HG03095 (cell line): Measurements from ENCODE around the gene MAEA.
"Not testable (repeated sequence)": the region's sequence is repeated elsewhere in the genome, so short reads cannot be mapped to it uniquely, and the experiment has no call there.

Source experiments
- ATAC-seq: cut with Tn5 transposase; IDR thresholded peaks from one replicate; pipeline ENCODE4 v1.9.1; 2021; ENCODE audit warnings: moderate library complexity; ENCODE audit not compliant: unreplicated experiment

Gene MAEA

GRCh38 chr4:1318488-1319213 lies 29.0 kb downstream of the MAEA start:
- no peak for ATAC-seq

- no peak for ATAC-seq
Observed at GRCh38 chr4:1321486-1321885, 31.8 kb downstream of the MAEA start.

- no peak for ATAC-seq
Observed at GRCh38 chr4:1321946-1322650, 32.4 kb downstream of the MAEA start.

- ATAC-seq = no peak
Observed at GRCh38 chr4:1323280-1323634, 33.6 kb downstream of the MAEA start.

- no peak for ATAC-seq
Observed at GRCh38 chr4:1323635-1324442, 34.1 kb downstream of the MAEA start.

- ATAC-seq = not testable (repeated sequence)
Observed at GRCh38 chr4:1324443-1325175, 34.9 kb downstream of the MAEA start.

GRCh38 chr4:1325176-1325480 lies 35.4 kb downstream of the MAEA start:
- no peak for ATAC-seq

GRCh38 chr4:1325681-1326635 lies 36.3 kb downstream of the MAEA start:
- ATAC-seq = no peak

GRCh38 chr4:1326751-1327525 lies 37.2 kb downstream of the MAEA start:
- ATAC-seq = no peak

GRCh38 chr4:1327526-1328266 lies 38.0 kb downstream of the MAEA start:
- ATAC-seq = no peak

- ATAC-seq = no peak
Observed at GRCh38 chr4:1328267-1329155, 38.8 kb downstream of the MAEA start.

GRCh38 chr4:1329408-1330371 lies 40.0 kb downstream of the MAEA start:
- no peak for ATAC-seq

GRCh38 chr4:1330761-1331590 lies 41.3 kb downstream of the MAEA start:
- ATAC-seq = no peak

- ATAC-seq = no peak
Observed at GRCh38 chr4:1331591-1332353, 42.1 kb downstream of the MAEA start.

- no peak for ATAC-seq
Observed at GRCh38 chr4:1332686-1333085, 43.0 kb downstream of the MAEA start.
